ENCODE measurements around the gene TECPR2.

DNA sequence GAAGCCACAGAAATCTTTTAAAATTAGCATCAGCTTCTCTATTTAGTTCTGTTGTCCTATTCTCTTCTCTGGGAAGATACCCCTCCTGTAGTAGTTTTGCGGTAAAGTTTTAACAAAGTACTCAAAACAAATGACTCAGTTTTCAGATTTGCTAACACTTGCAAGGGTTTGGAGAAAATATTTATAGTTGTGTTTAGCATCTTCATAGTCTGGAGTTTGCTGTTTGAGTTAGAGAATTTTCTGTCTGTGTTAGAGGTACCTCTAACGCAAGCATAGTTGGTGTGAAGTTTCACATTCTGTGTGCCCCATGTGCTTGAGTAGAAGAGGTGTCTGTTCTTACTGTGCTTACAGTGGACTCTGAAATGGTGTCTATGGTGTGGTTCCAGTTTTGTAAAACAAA is 110.8 kb downstream of the TECPR2 start:
- TF ChIP-seq EZH2 (IDR thresholded peaks at IDR 0.05), result no peak
- TF ChIP-seq, protein P1, sequence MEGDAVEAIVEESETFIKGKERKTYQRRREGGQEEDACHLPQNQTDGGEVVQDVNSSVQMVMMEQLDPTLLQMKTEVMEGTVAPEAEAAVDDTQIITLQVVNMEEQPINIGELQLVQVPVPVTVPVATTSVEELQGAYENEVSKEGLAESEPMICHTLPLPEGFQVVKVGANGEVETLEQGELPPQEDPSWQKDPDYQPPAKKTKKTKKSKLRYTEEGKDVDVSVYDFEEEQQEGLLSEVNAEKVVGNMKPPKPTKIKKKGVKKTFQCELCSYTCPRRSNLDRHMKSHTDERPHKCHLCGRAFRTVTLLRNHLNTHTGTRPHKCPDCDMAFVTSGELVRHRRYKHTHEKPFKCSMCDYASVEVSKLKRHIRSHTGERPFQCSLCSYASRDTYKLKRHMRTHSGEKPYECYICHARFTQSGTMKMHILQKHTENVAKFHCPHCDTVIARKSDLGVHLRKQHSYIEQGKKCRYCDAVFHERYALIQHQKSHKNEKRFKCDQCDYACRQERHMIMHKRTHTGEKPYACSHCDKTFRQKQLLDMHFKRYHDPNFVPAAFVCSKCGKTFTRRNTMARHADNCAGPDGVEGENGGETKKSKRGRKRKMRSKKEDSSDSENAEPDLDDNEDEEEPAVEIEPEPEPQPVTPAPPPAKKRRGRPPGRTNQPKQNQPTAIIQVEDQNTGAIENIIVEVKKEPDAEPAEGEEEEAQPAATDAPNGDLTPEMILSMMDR (IDR thresholded peaks at IDR 0.05), result no peak

All from neural progenitor cell (in vitro differentiated cells).